CD1c-positive myeloid dendritic cell (primary cell): ENCODE data around the gene RAE1.
A peak's percentile ranks its signal among the peaks of the same experiment; 100 is the strongest.

Source experiments
- DNase-seq: peaks from one replicate; pipeline ENCODE4 v3.0.0-alpha.2; 2016; ENCODE audit errors: extremely low spot score

Gene RAE1

GRCh38 chr20:57351042-57351783 lies at the start of gene RAE1:
RAE1 (plus strand) TSS chr20:57351255; CDS start chr20:57354039, 2,784 bp downstream.
- DNase-seq: peak; percentile 97

GRCh38 chr20:57306747-57307146 lies 44.3 kb upstream of the RAE1 start:
- no peak for DNase-seq

- no peak for DNase-seq
Observed at GRCh38 chr20:57308451-57309271, 42.4 kb upstream of the RAE1 start.

- DNase-seq: no peak
Observed at GRCh38 chr20:57309544-57310115, 41.4 kb upstream of the RAE1 start.

- DNase-seq: no peak
Observed at GRCh38 chr20:57310821-57311514, 40.1 kb upstream of the RAE1 start.

- no peak for DNase-seq
Observed at GRCh38 chr20:57312138-57312537, 38.9 kb upstream of the RAE1 start.

- no peak for DNase-seq
Observed at GRCh38 chr20:57313230-57313629, 37.8 kb upstream of the RAE1 start.

GRCh38 chr20:57313951-57314350 lies 37.1 kb upstream of the RAE1 start:
- no peak for DNase-seq

- no peak for DNase-seq
Observed at GRCh38 chr20:57315083-57315975, 35.7 kb upstream of the RAE1 start.

- DNase-seq: no peak
Observed at GRCh38 chr20:57315976-57316480, 35.0 kb upstream of the RAE1 start.

- no peak for DNase-seq
Observed at GRCh38 chr20:57316795-57317201, 34.3 kb upstream of the RAE1 start.

- DNase-seq: no peak
Observed at GRCh38 chr20:57317316-57317788, 33.7 kb upstream of the RAE1 start.

GRCh38 chr20:57317789-57318371 lies 33.2 kb upstream of the RAE1 start:
- no peak for DNase-seq

- DNase-seq: no peak
Observed at GRCh38 chr20:57319584-57319983, 31.5 kb upstream of the RAE1 start.

GRCh38 chr20:57320358-57320757 lies 30.7 kb upstream of the RAE1 start:
- DNase-seq: no peak

GRCh38 chr20:57321142-57321541 lies 29.9 kb upstream of the RAE1 start:
- DNase-seq: no peak

- no peak for DNase-seq
Observed at GRCh38 chr20:57322476-57322875, 28.6 kb upstream of the RAE1 start.

- DNase-seq: no peak
Observed at GRCh38 chr20:57323034-57323433, 28.0 kb upstream of the RAE1 start.

GRCh38 chr20:57325632-57326356 lies 25.3 kb upstream of the RAE1 start:
- no peak for DNase-seq
